ENCODE measurements around the gene ORAI3.

The ORAI3 gene

DNA sequence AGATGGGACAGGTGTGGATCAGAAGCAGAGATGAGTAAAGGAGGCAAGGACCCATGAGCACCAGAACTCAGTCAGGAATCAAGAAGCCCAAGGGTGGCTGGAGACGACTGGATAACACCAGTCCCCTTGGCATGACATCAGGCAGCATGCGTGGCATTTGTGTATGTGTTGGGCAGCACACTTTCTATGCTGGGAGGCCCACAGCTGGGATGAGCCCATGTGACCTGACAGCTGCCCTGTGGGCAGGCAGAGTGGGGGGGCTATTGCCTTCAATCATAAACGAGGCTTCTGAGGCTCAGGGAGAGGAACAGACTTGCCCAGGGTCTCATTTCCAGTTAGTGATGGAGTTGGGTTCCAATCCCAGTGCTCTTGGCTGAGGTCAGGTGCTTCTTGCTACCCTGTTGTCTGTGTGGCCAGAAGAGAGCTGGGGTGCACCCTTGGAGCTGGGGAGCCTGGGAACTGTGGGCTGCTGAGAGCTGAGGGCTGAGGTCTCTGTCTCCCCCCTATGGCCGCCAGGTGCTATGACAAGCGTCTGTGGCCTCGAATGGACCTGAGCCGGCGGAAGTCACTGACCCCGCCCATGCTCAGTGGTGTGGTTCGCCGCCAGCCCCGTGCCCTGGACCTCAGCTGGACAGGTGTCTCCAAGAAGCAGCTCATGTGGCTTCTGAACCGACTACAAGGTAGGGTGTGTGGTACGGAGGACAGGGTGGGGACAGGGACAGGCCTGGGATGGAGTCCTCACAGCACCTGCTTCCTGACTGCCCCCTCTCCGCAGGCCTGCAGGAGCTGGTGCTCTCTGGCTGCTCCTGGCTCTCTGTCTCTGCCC lies 7.1 kb upstream of the ORAI3 start:
- no peak for DNase-seq (ENCODE audit: extremely low read depth, low read depth)
- TF ChIP-seq, protein P1, sequence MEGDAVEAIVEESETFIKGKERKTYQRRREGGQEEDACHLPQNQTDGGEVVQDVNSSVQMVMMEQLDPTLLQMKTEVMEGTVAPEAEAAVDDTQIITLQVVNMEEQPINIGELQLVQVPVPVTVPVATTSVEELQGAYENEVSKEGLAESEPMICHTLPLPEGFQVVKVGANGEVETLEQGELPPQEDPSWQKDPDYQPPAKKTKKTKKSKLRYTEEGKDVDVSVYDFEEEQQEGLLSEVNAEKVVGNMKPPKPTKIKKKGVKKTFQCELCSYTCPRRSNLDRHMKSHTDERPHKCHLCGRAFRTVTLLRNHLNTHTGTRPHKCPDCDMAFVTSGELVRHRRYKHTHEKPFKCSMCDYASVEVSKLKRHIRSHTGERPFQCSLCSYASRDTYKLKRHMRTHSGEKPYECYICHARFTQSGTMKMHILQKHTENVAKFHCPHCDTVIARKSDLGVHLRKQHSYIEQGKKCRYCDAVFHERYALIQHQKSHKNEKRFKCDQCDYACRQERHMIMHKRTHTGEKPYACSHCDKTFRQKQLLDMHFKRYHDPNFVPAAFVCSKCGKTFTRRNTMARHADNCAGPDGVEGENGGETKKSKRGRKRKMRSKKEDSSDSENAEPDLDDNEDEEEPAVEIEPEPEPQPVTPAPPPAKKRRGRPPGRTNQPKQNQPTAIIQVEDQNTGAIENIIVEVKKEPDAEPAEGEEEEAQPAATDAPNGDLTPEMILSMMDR (IDR thresholded peaks at IDR 0.05; ENCODE audit: low read depth, low read length) = peak; percentile 89

DNA sequence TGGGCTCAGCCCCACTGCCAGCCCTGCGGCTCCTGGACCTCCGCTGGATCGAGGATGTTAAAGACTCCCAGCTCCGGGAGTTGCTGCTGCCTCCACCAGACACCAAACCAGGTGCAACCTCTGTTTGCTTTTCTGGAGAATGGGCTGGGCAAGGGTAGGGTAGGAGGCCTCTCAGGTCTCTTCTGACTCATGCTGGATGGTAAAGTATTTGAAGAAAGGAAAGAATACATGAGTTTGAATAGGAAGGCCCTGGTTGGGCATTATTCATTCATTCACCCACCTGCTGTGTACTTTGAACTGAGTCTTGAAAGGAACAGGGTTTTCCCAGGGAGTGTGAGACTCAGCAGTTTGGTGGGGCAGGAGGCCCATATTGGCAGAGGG lies 6.5 kb upstream of the ORAI3 start:
- TF ChIP-seq, protein P1 (IDR thresholded peaks at IDR 0.05; ENCODE audit: low read depth, low read length) = no peak
- no peak for DNase-seq (ENCODE audit: extremely low read depth, low read depth)

DNA sequence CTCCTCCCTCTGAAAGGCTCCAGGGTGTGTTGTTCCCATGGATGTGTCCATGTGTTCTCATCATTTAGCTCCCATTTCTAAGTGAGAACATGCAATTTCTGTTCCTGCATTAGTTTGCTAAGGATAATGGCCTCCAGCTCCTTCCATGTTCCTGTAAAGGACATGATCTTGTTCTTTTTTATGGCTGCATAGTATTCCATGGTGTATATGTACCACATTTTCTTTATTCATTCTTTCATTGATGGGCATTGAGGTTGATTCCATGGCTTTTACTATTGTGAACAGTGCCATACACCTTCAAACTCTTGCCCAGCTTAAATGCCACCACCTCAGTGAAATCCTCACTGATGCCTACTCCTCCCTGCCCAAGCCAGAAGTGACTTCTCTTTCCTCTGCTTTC lies 4.5 kb upstream of the ORAI3 start:
- no peak for DNase-seq (ENCODE audit: extremely low read depth, low read depth)

DNA sequence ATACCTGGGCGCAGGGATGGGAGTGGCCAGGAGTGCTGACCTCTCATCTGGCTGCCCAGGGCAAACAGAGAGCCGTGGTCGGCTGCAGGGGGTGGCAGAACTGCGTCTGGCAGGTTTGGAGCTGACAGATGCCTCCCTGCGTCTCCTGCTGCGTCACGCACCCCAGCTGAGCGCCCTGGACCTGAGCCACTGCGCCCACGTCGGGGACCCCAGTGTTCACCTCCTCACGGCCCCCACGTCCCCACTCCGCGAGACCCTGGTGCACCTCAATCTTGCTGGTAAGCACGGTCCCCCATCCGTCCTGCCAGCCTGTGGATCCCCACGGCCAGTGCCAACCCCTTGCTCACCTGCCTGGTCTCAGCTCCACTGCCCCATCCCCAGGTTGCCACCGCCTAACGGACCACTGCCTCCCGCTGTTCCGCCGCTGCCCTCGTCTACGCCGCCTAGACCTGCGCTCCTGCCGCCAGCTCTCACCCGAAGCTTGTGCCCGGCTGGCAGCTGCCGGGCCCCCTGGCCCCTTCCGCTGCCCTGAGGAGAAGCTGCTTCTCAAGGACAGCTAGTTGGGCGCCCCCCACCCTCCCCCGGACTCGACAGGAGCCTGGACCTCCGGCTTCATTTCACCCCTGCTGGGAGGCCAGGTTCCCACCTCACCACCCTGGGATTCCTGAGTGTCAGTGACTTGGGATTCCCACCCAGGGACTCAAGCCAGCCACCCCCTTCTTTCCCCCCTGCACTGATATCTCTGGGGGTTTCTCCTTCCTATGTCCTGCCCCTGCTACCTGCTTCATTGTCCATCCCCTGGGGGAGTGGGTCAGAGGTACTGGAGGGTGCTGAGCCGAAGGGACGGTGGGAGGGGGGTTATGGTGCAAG lies 2.0 kb upstream of the ORAI3 start:
- no peak for DNase-seq (ENCODE audit: extremely low read depth, low read depth)
- TF ChIP-seq, protein P1 (IDR thresholded peaks at IDR 0.05; ENCODE audit: low read depth, low read length) = no peak

More for the DNA sequence above, 4.5 kb upstream of the ORAI3 start:
- TF ChIP-seq, protein P1 (IDR thresholded peaks at IDR 0.05; ENCODE audit: low read depth, low read length) = no peak

DNA sequence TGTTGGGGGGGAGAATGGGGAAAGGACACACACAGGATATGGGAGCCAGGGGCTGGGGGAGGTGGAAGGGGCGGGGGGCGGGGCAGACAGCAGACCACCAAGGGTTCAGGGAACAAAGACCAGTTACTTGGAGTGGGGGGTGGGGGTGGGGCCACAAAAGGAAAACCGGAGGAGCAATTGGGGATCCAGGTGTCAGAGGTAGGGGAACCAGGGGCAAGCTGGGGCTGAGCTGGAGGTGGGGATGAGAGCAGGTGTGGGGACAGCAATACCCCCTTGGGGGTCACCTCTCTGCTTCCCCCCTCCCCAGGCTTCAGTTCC lies 1.4 kb upstream of the ORAI3 start:
- TF ChIP-seq, protein P1 (IDR thresholded peaks at IDR 0.05; ENCODE audit: low read depth, low read length) = no peak

DNA sequence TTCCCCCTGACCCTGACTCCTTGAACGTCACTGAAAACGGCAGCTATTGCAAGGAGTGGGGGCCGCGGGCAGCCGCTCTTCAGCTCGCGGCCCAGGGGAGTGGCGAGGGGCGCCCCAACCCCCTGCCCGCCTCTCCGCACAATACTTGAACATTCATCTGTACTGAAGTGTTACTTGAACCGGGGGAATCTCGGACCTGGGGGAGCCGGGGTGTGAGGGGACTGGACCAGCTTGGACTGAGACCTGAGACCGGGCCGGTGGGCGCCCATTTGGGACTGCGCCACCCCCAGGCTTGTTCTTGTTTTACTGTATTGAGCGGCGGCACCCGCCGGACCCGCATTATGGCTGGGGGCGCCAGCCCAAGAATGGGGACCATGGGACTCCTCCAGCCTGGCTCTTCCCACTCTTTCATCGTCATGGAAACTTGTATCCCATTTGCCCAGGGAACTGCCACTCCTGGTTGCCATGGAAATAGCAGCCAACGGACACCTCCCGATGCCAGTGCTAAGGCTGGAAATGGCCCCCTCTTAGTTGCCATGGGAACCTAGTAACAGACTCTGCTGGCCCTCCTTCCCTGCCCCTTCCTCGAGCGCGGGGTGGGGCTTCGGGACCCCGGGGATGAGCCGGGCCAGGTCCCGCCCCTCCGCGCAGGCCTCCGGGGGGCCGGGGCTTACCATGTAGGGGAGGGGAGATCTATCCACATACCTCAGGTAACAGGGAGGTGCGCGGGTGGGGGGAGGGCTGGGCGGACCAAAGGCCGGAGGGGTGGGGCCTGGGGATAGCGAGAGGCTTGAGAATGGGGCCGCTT lies 805 bp upstream of the ORAI3 start:
- DNase-seq (ENCODE audit: extremely low read depth, low read depth) = peak; percentile 94
- TF ChIP-seq, protein P1 (IDR thresholded peaks at IDR 0.05; ENCODE audit: low read depth, low read length) = no peak

More for the DNA sequence above, 1.4 kb upstream of the ORAI3 start:
- no peak for DNase-seq (ENCODE audit: extremely low read depth, low read depth)
